Activated naive CD4-positive, alpha-beta T cell treated with Interleukin-2 at 50 U/mL for 16 hours (primary cell): ENCODE data around the gene RTBDN.

Source experiments
- DNase-seq: peaks from one replicate; pipeline ENCODE4 v3.0.0-alpha.2; 2020

Gene RTBDN

GRCh38 chr19:12791345-12792050 lies 42.9 kb downstream of the RTBDN start, which contains the start of gene JUNB:
TSS of gene JUNB (plus strand) at chr19:12791486. CDS start at chr19:12791772, 286 bp downstream.
- DNase-seq: peak; percentile 95

GRCh38 chr19:12790628-12791344 lies 43.6 kb downstream of the RTBDN start:
- peak; percentile 15 for DNase-seq

GRCh38 chr19:12789904-12790619 lies 44.3 kb downstream of the RTBDN start:
- DNase-seq: peak; percentile 92

- peak; percentile 56 for DNase-seq
Observed at GRCh38 chr19:12789098-12789903, 45.1 kb downstream of the RTBDN start.

GRCh38 chr19:12788682-12789097 lies 45.7 kb downstream of the RTBDN start:
- peak; percentile 61 for DNase-seq

- no peak for DNase-seq
Observed at GRCh38 chr19:12788042-12788681, 46.2 kb downstream of the RTBDN start.

GRCh38 chr19:12787458-12787857 lies 46.9 kb downstream of the RTBDN start:
- no peak for DNase-seq

- no peak for DNase-seq
Observed at GRCh38 chr19:12786952-12787351, 47.4 kb downstream of the RTBDN start.

GRCh38 chr19:12786141-12786870 lies 48.1 kb downstream of the RTBDN start:
- DNase-seq: no peak

GRCh38 chr19:12785431-12786031 lies 48.8 kb downstream of the RTBDN start:
- DNase-seq: peak; percentile 15

- DNase-seq: peak; percentile 30
Observed at GRCh38 chr19:12784871-12785430, 49.4 kb downstream of the RTBDN start.

GRCh38 chr19:12784394-12784870 lies 49.9 kb downstream of the RTBDN start:
- no peak for DNase-seq

- DNase-seq: peak; percentile 22
Observed at GRCh38 chr19:12783849-12784393, 50.5 kb downstream of the RTBDN start.

GRCh38 chr19:12783291-12783848 lies 51.0 kb downstream of the RTBDN start:
- DNase-seq: peak; percentile 64

- peak; percentile 88 for DNase-seq
Observed at GRCh38 chr19:12782424-12783290, 51.7 kb downstream of the RTBDN start.

GRCh38 chr19:12782174-12782423 lies 52.3 kb downstream of the RTBDN start:
- DNase-seq: no peak

- no peak for DNase-seq
Observed at GRCh38 chr19:12779162-12779993, 55.0 kb downstream of the RTBDN start.

- DNase-seq: no peak
Observed at GRCh38 chr19:12778905-12779161, 55.5 kb downstream of the RTBDN start.
